GM23338 (cell line): Measurements from ENCODE around the gene REELD1. TPM values are rescaled to one million over a fixed set of nuclear protein-coding genes. Genes with fewer than 3 reads are reported as not detected.

Source experiments
- ATAC-seq: fragments of 200-7000 bp; cut with Tn5 transposase; 3 replicates; pipeline ENCODE4 v1.9.1; 2020
- DNase-seq: peaks from one replicate; pipeline ENCODE4 v3.0.0-alpha.2; 2015; ENCODE audit warnings: low spot score
- H2AFZ ChIP-seq: fragments of 200-600 bp; sonication (generic); 2 replicates; pipeline ENCODE4 v1.8.0; 2016; ENCODE audit warnings: antibody characterized with exemption, mild to moderate bottlenecking, moderate library complexity
- H3F3A ChIP-seq: fragments of 200-600 bp; sonication (generic); replicated peaks from 2 replicates; pipeline ENCODE4 v1.8.0; 2017; ENCODE audit warnings: antibody characterized with exemption, mixed run types, low read depth
- H3K27ac ChIP-seq: fragments of 200-600 bp; sonication (generic); 2 replicates; pipeline ENCODE4 v1.6.1; 2016; ENCODE audit warnings: low read depth
- H3K27me3 ChIP-seq: fragments of 200-600 bp; sonication (generic); 2 replicates; pipeline ENCODE4 v1.8.0; 2016; ENCODE audit warnings: mild to moderate bottlenecking, mixed run types, moderate library complexity; ENCODE audit not compliant: insufficient read depth
- H3K36me3 ChIP-seq: fragments of 200-600 bp; sonication (generic); 2 replicates; pipeline ENCODE4 v1.8.0; 2016; ENCODE audit warnings: mild to moderate bottlenecking; ENCODE audit not compliant: insufficient read depth
- H3K4me1 ChIP-seq: fragments of 200-600 bp; sonication (generic); 2 replicates; pipeline ENCODE4 v1.8.0; 2016; ENCODE audit warnings: mild to moderate bottlenecking, moderate library complexity; ENCODE audit not compliant: insufficient read depth
- H3K4me2 ChIP-seq: fragments of 200-600 bp; sonication (generic); 2 replicates; pipeline ENCODE4 v1.7.1; 2017; ENCODE audit warnings: mixed run types
- H3K4me3 ChIP-seq: fragments of 200-600 bp; sonication (generic); 2 replicates; pipeline ENCODE4 v1.6.1; 2016; ENCODE audit warnings: mixed run types
- H3K79me2 ChIP-seq: fragments of 200-600 bp; sonication (generic); replicated peaks from 2 replicates; pipeline ENCODE4 v1.8.0; 2017; ENCODE audit warnings: mild to moderate bottlenecking; ENCODE audit not compliant: insufficient read depth
- H3K9me2 ChIP-seq: fragments of 200-600 bp; sonication (generic); 2 replicates; pipeline ENCODE4 v1.8.0; 2017; ENCODE audit not compliant: insufficient read depth
- H4K20me1 ChIP-seq: fragments of 200-600 bp; sonication (generic); replicated peaks from 2 replicates; pipeline ENCODE4 v1.8.0; 2017; ENCODE audit warnings: mild to moderate bottlenecking; ENCODE audit not compliant: insufficient read depth
- H3K27ac Mint-ChIP-seq: 2 replicates; pipeline ENCODE4 v1.8.0; 2020; ENCODE audit warnings: inconsistent platforms, mild to moderate bottlenecking, moderate library complexity, mixed read lengths
- H3K27me3 Mint-ChIP-seq: 3 replicates; pipeline ENCODE4 v1.8.0; 2022; ENCODE audit warnings: low read depth, mild to moderate bottlenecking, moderate library complexity, mixed read lengths, inconsistent platforms; ENCODE audit not compliant: insufficient read depth, poor library complexity
- H3K36me3 Mint-ChIP-seq: 3 replicates; pipeline ENCODE4 v1.8.0; 2021; ENCODE audit warnings: low read depth, mild to moderate bottlenecking, inconsistent platforms, moderate library complexity, mixed read lengths
- H3K4me1 Mint-ChIP-seq: 3 replicates; pipeline ENCODE4 v1.8.0; 2020; ENCODE audit warnings: mild to moderate bottlenecking, inconsistent platforms, mixed read lengths
- H3K4me3 Mint-ChIP-seq: 3 replicates; pipeline ENCODE4 v1.8.0; 2021; ENCODE audit warnings: moderate library complexity, mild to moderate bottlenecking, inconsistent platforms, mixed read lengths
- H3K9me3 Mint-ChIP-seq: 3 replicates; pipeline ENCODE4 v1.8.0; 2020; ENCODE audit warnings: moderate library complexity, mild to moderate bottlenecking, inconsistent platforms, mixed read lengths
- CREB1 ChIP-seq: fragments of 250-450 bp; sonication (Bioruptor Pico); IDR thresholded peaks from 2 replicates; pipeline ENCODE4 v1.5.0; 2020; ENCODE audit warnings: low read depth, mild to moderate bottlenecking, moderate library complexity
- CTCF ChIP-seq, 2 experiments: fragments of 200-600 bp in 1 of 2; sonication (generic) in 1 of 2; conservative IDR thresholded peaks; 2 replicates each; pipeline versions ENCODE4 v1.5.1 to v1.6.1; 2016 to 2017; ENCODE audit warnings: antibody characterized with exemption in 2 of 2, low read depth in 2 of 2, mild to moderate bottlenecking in 2 of 2, moderate library complexity in 1 of 2
- NANOG ChIP-seq: IDR thresholded peaks from 2 replicates; pipeline ENCODE4 v1.6.1; 2016; ENCODE audit warnings: antibody characterized with exemption, borderline replicate concordance
- POLR2AphosphoS5 ChIP-seq: IDR thresholded peaks from 2 replicates; pipeline ENCODE4 v1.6.1; 2016; ENCODE audit warnings: antibody characterized with exemption, low read depth
- STAT1 ChIP-seq: IDR thresholded peaks from one replicate; pipeline ENCODE4 v1.6.1; 2016; ENCODE audit warnings: antibody characterized with exemption; ENCODE audit not compliant: unreplicated experiment
- ZNF462 ChIP-seq: fragments of 250-450 bp; sonication (Bioruptor Pico); IDR thresholded peaks from 2 replicates; pipeline ENCODE4 v1.5.0; 2020; ENCODE audit warnings: mild to moderate bottlenecking, moderate library complexity
- polyA plus RNA-seq: library from polyadenylated mRNA; unstranded; fragments of >200 nt; fragmentation: Nextera tagmentation; extraction: Ambion mirVana; gene quantifications from 2 replicates; pipeline ENCODE4 v1.2.1, GENCODE V29; 2016
- total RNA-seq: library from RNA; depleted of rRNA; stranded (reverse); fragments of >200 nt; shearing (Covaris generic); gene quantifications from 2 replicates; pipeline ENCODE4 v1.2.3, GENCODE V29; 2014; rRNA removed

The REELD1 gene
- total and polyA plus RNA-seq, 2 experiments from 2014 or later: 0.19 TPM; not detected in 1

- H3K4me1 Mint-ChIP-seq: no peaks in the 10 kb centered on the region
- no peaks in the 10 kb centered on the region for H3K9me2 ChIP-seq
- no peaks in the 10 kb centered on the region for H3K36me3 ChIP-seq
- no peak overlapping the region for H3K27ac Mint-ChIP-seq
- no peak for TF ChIP-seq CREB1 (CRISPR knock-in tag)
- no peak for TF ChIP-seq STAT1
- TF ChIP-seq NANOG: no peak
- no peak for TF ChIP-seq ZNF462 (CRISPR knock-in tag)
- no peak for TF ChIP-seq POLR2AphosphoS5
- TF ChIP-seq CTCF (conservative IDR thresholded peaks at IDR 0.05; ENCODE audit: low read depth in 2 of 2): no peak
- H3K4me2 ChIP-seq: no peak overlapping the region
- H4K20me1 ChIP-seq: no peaks in the 10 kb centered on the region
- H3K27ac ChIP-seq: no peak overlapping the region
- no peaks in the 10 kb centered on the region for H3K9me3 Mint-ChIP-seq
- no peaks in the 10 kb centered on the region for H3K27me3 Mint-ChIP-seq
- ATAC-seq (no peak), DNase-seq (no peak)
- H3K4me1 ChIP-seq: no peaks in the 10 kb centered on the region
- no peak overlapping the region for H3K4me3 Mint-ChIP-seq
- no peak overlapping the region for H2AFZ ChIP-seq
- no peak overlapping the region for H3K4me3 ChIP-seq
- no peaks in the 10 kb centered on the region for H3F3A ChIP-seq
- no peaks in the 10 kb centered on the region for H3K79me2 ChIP-seq
- H3K36me3 Mint-ChIP-seq: no peaks in the 10 kb centered on the region
- H3K27me3 ChIP-seq: no peaks in the 10 kb centered on the region
These were observed 64.6 kb downstream of the REELD1 start for GRCh38 chr4:146278986-146279385.

Other genes starting within 250 kb of the REELD1 start
- gene LSM6, start 38.8 kb upstream of the REELD1 start, total RNA-seq: 70.4 and 91.5 TPM in 2 replicates
- 238 and 256 TPM in 2 replicates for gene LSM6, start 38.8 kb upstream of the REELD1 start, polyA plus RNA-seq